Effector memory CD8-positive, alpha-beta T cell (primary cell): ENCODE data around the gene TMEM156.

Experiments
- ATAC-seq: fragments of 150-1000 bp; cut with Tn5 transposase; replicated peaks from 2 replicates; pipeline ENCODE4 v1.10.0; 2021; ENCODE audit warnings: mild to moderate bottlenecking, moderate library complexity
- DNase-seq, 3 experiments: peaks; one replicate each; pipeline ENCODE4 v3.0.0; 2021
- H3K27ac Mint-ChIP-seq, 2 donors: one replicate each; pipeline ENCODE4 v1.8.0; 2022; ENCODE audit warnings: mild to moderate bottlenecking in 2 of 2, mixed read lengths in 2 of 2, moderate library complexity in 2 of 2
- H3K27me3 Mint-ChIP-seq, 2 donors: one replicate each; pipeline ENCODE4 v1.8.0; 2022; ENCODE audit warnings: mixed read lengths in 2 of 2
- H3K36me3 Mint-ChIP-seq: one replicate; pipeline ENCODE4 v1.8.0; 2022; ENCODE audit warnings: mild to moderate bottlenecking, moderate library complexity, mixed read lengths; ENCODE audit not compliant: insufficient read depth
- H3K4me1 Mint-ChIP-seq, 2 donors: one replicate each; pipeline ENCODE4 v1.8.0; 2022; ENCODE audit warnings: low read depth in 2 of 2, mixed read lengths in 2 of 2
- H3K4me3 Mint-ChIP-seq, 2 donors: one replicate each; pipeline ENCODE4 v1.8.0; 2022; ENCODE audit warnings: mild to moderate bottlenecking in 2 of 2, mixed read lengths in 2 of 2, moderate library complexity in 2 of 2
- H3K9me3 Mint-ChIP-seq, 2 donors: one replicate each; pipeline ENCODE4 v1.8.0; 2022; ENCODE audit warnings: mixed read lengths in 2 of 2

The TMEM156 gene

DNA sequence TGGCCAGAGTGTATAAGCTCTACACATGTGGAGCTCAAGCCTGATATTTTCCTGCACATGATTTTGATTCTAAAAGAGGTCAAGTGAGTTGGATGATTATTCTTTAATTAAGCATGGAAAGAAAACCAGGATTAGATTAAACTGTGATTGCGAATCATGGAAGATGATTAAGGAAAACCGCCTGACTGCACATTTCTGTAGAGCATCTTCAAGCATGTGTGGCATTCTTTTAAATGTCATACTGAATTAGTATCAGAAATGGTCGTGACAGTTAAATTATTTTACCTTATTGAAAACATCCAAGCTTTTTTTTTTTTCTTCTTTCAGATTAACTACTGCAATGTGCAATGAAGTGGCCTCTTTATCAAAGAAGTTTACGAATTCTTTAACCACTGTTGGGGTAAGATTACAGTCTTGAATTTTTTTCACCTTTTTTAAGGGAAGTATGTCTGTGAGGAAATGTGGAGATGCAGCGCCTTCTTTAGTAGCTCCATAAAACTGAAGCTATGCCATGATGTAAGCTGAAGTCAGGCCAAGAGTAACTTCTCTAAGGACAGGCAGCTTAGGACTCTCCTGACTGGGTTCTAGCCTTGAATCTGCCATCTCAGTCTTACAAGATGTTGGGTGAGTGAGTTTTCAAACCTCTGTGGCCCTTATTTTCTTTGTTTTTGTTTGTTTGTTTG, 96.7 kb downstream of the TMEM156 start:
- Mint-ChIP-seq H3K4me1 (no peaks in the 10 kb centered on the region), H3K27ac (no peak overlapping the region), H3K36me3 (no peaks in the 10 kb centered on the region), H3K4me3 (no peak overlapping the region), H3K27me3 (peaks cover 0 to 4% of the 10 kb centered on the region in 2 donors), H3K9me3 (no peaks in the 10 kb centered on the region)
- no peak for ATAC-seq
- DNase-seq, result no peak

DNA sequence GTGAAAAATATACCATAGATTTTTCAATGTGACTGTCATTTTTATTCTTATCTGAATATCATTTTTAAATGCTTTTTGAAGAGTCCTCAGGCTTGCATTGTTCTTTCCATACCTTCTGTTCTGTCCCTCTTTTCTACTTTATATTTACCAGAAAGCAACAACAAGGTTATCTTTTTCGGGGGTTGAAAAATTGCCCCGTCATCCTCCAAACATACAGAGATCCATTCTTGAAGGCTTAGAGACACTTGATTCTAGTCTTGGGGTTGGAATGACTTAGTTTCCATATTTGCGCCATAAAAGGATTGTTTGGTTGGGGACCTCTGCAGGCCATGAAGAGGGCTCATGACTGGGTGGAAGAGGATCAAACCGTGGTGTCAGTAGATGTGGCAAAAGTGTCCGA, 101.1 kb downstream of the TMEM156 start:
- Mint-ChIP-seq H3K27me3 (peaks cover 8 to 12% of the 10 kb centered on the region in 2 donors), H3K4me1 (no peaks in the 10 kb centered on the region), H3K36me3 (no peaks in the 10 kb centered on the region), H3K9me3 (no peaks in the 10 kb centered on the region), H3K27ac (no peak overlapping the region), H3K4me3 (no peak overlapping the region)
- DNase-seq, result no peak
- ATAC-seq, result no peak

DNA sequence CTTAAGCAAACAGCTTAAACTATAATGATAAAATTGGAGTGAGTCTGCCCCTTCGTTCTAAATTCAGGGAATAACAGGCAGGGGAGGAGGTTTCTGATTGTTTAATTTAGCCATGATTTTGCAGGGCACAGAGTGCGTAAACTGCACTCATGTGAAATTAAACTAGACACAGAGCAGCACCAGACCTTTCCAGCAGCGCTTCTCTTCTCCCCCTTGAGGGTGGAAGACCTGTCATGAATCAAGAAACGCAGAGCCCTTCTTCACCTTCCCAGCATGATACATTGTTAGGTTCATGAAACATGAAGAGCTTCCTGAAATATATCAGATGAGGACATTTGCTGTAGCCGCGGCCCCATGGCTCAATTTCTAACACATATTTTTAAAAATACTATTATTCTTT, 101.5 kb downstream of the TMEM156 start:
- ATAC-seq, result no peak
- Mint-ChIP-seq H3K4me1 (no peaks in the 10 kb centered on the region), H3K27ac (no peak overlapping the region), H3K27me3 (peaks cover 10 to 12% of the 10 kb centered on the region in 2 donors), H3K4me3 (no peak overlapping the region), H3K9me3 (no peaks in the 10 kb centered on the region), H3K36me3 (no peaks in the 10 kb centered on the region)
- DNase-seq, result no peak

DNA sequence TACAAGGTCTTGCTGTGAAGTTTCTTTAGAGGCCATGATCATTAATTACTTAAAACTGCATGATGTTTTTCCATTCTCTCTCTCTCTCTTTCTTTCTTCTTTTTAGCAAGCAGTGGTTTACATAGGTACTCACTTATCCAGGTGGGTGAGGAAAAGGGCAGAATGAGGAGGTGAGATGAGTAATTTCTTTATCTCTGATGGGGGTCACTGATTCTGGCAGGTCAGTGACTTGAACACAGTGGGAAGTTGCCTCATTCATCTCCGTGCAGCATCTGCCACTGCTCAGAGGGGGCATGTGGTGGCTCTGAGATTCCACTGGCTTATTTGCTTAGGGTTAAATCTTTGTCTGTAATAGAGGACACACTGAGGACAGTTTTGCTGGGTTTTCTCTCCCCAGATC, 102.0 kb downstream of the TMEM156 start:
- Mint-ChIP-seq H3K9me3 (no peaks in the 10 kb centered on the region), H3K4me3 (no peak overlapping the region), H3K4me1 (no peaks in the 10 kb centered on the region), H3K27ac (no peak overlapping the region), H3K36me3 (no peaks in the 10 kb centered on the region), H3K27me3 (peaks cover 10 to 12% of the 10 kb centered on the region in 2 donors)
- DNase-seq (no peak), ATAC-seq (no peak)

DNA sequence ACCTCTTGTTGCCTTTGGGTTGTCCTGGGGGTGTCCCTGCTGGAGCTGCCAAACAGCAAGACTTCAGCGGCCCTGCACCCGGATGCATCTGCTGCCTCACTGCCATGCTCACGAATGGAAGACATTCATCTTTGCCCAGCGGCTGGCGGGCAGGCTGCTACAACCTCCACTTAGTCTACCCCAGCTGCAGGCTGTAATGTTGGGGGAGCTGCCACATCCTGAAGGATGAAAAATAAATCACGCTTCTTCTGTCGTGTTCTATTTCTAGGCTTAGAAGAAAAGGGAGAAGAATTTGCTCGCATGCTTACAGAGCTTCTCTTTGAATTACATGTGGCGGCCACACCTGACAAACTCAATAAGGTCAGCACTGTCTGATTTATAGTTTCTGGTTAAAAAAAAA, 103.2 kb downstream of the TMEM156 start:
- no peaks in the 10 kb centered on the region for H3K9me3 Mint-ChIP-seq
- H3K36me3 Mint-ChIP-seq, result no peaks in the 10 kb centered on the region
- no peak overlapping the region for H3K27ac Mint-ChIP-seq
- no peak for DNase-seq
- ATAC-seq, result no peak
- no peak overlapping the region for H3K4me3 Mint-ChIP-seq
- H3K4me1 Mint-ChIP-seq, result no peaks in the 10 kb centered on the region
- H3K27me3 Mint-ChIP-seq, result peaks cover 10 to 12% of the 10 kb centered on the region in 2 donors

DNA sequence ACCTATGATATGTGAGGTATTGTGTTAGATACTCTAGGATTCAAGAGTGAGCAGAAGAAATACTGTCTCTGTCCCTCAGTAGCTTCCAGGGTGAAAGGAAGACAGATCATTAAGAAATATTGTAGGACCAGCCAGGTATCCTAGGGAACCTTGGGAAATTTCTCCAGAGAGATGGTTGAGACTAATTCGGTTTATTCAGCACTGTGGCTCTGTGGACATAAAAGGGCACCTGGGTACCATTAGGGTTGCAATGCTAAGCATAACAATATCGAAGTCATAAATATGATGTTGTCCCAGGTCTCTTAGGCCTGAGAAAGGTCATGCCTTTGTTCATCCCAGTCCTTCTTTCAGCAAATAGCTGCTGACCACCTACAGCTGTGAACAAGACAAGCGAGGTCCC, 103.6 kb downstream of the TMEM156 start:
- Mint-ChIP-seq H3K27ac (no peak overlapping the region), H3K9me3 (no peaks in the 10 kb centered on the region), H3K36me3 (no peaks in the 10 kb centered on the region), H3K4me3 (no peak overlapping the region), H3K27me3 (peaks cover 10 to 12% of the 10 kb centered on the region in 2 donors), H3K4me1 (no peaks in the 10 kb centered on the region)
- no peak for ATAC-seq
- DNase-seq, result no peak

DNA sequence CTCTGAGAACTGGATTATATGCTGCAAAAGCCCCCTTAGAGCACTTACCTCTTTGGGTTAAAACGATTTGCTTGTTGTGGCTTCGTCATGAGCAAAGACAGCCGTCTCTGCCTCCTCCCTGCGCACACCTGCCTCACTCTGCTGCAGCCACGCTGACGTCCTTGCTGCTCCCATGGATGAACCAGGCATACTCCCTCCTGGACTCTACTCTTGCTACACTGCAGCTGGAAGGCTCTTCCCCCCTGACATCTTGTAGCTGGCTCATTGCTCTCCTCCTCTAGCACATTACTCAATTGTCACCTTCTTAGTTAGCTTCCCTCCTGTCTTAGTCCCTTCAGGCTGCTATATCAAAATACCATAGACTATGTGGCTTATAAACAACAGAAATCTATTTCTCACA, 105.3 kb downstream of the TMEM156 start:
- Mint-ChIP-seq H3K27ac (peak overlapping the region in 1 of 2 donors; percentile 83), H3K4me3 (no peak overlapping the region), H3K27me3 (peaks cover 11 to 16% of the 10 kb centered on the region in 2 donors), H3K36me3 (no peaks in the 10 kb centered on the region), H3K4me1 (no peaks in the 10 kb centered on the region), H3K9me3 (no peaks in the 10 kb centered on the region)
- no peak for ATAC-seq
- no peak for DNase-seq

DNA sequence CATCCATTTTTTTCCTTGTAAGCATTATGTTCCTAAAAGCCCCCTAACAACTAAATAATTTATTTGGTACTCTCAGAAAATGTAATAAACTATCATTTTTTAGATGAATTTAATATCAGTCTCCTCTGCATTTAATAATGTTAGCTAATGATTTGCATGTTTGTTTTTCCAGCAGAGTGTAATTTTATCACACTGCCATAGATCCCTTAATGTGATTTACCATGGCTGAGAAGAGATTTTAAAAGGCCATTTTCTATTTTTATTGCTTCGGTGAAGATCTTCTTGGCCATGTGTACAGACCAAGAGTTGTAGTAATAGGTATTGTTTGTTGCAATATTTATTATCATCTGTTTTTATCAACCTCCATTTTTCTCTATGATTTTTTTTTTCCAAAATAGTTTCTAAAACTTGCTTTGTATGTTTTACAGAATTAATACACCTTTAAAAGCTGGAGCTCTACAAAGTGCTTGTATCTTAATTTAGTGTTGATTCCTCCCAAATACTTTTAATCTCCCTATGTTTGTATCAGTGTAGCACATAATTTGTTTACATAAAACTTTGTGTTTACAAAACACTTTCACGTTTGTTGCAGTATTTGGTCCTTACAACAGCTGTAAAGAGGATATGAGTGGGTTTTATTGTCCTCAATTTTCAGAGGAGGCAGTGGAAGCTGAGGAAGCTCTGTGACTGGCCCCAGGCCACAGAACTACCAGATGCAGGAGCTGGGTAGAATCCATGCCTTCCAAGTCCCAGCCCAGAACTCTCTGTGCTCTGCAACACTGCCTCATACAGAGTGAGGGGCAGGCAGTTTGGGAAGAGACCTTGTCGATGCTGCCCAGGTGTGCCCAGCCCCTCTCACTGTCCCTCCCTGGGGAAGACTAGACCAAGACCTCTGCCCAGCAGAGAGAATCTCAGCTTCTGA, 106.5 kb downstream of the TMEM156 start:
- no peak for DNase-seq
- Mint-ChIP-seq H3K9me3 (no peaks in the 10 kb centered on the region), H3K4me1 (no peaks in the 10 kb centered on the region), H3K4me3 (no peak overlapping the region), H3K27ac (peak overlapping the region in 1 of 2 donors; percentile 83), H3K36me3 (no peaks in the 10 kb centered on the region), H3K27me3 (peaks cover 19% of the 10 kb centered on the region in 2 donors)
- ATAC-seq, result no peak

DNA sequence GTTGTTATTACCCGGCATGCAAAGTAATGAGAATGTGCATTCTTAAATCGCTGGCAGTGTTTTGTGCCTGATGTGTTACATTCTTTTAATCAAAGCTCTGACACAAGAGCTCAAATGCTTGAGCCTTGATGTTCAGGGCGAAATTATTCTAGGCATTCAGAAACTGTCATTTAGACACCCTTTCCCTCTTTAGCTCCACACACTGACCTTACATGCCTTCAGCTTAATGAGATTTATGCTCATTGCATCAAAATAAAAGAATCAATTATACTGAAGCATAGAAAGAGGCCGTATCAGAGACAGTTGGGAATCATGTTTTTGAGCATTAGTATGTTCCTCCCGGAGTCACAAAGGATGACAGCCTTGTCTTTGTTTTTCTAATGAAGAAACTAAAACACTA, 107.9 kb downstream of the TMEM156 start:
- Mint-ChIP-seq H3K4me3 (no peak overlapping the region), H3K9me3 (no peaks in the 10 kb centered on the region), H3K27ac (no peak overlapping the region), H3K36me3 (no peaks in the 10 kb centered on the region), H3K4me1 (no peaks in the 10 kb centered on the region), H3K27me3 (peaks cover 19 to 24% of the 10 kb centered on the region in 2 donors)
- no peak for DNase-seq
- no peak for ATAC-seq

DNA sequence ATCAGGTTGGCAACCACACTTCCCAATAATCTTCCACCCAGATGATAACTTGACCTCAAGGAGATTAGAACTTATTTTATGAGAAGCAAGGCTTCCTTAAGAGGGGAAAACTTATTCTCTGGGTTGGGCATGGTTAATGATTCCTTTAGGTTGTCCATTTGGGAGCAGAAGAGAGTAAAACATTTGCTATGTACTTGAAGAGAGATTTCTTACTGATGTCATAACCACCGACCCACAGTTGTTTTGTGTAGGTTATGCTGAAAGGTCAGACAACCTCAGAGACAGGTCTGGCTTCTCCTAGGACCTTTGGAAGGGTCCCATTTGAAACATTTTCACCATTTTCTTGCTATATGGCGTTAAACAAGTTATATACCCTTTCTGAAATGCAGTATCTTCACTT, 108.5 kb downstream of the TMEM156 start:
- H3K36me3 Mint-ChIP-seq, result no peaks in the 10 kb centered on the region
- peaks cover 19 to 24% of the 10 kb centered on the region in 2 donors for H3K27me3 Mint-ChIP-seq
- H3K4me3 Mint-ChIP-seq, result no peak overlapping the region
- no peaks in the 10 kb centered on the region for H3K9me3 Mint-ChIP-seq
- ATAC-seq (no peak), DNase-seq (no peak)
- no peaks in the 10 kb centered on the region for H3K4me1 Mint-ChIP-seq
- H3K27ac Mint-ChIP-seq, result no peak overlapping the region

DNA sequence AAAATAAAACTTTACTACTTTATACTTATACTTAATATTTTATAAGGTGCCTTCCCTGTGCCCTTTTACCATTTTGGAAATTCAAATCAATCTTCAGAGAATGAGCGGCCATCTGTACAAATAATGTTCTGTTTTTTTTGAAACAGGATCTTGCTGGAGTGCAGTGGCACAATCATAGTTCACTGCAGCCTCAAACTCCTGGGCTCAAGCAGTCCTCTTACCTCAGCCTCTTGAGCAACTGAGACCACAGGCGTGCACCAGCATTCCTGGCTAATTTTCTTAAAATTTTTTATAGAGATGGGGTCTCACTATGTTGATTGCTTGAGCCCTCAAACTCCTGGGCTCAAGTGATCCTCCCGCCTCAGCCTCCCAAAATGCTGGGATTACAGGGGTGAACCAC, 111.1 kb downstream of the TMEM156 start:
- no peak overlapping the region for H3K27ac Mint-ChIP-seq
- H3K4me1 Mint-ChIP-seq, result no peaks in the 10 kb centered on the region
- H3K9me3 Mint-ChIP-seq, result no peaks in the 10 kb centered on the region
- no peak overlapping the region for H3K4me3 Mint-ChIP-seq
- ATAC-seq (no peak), DNase-seq (no peak)
- no peaks in the 10 kb centered on the region for H3K36me3 Mint-ChIP-seq
- H3K27me3 Mint-ChIP-seq, result peaks cover 11 to 16% of the 10 kb centered on the region in 2 donors

DNA sequence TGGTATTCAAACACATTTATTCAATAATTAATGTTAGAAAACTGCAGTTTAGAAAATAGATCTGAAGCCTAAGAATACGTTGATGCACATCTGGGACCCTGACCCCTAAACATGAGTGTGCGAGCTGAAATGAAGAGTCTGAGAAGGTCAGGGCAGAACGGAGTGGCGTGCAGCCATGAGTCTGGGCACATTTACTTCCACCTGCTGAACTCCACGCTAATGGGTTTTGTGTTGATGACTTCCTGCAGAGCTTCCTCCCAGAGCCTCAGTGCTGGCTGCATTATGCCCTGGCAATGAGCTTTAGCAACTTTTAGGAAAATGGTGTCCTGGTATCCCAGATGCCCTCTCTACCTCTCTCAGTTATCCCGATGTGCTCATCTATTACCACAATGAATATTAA, 111.5 kb downstream of the TMEM156 start:
- no peak for ATAC-seq
- Mint-ChIP-seq H3K27me3 (peaks cover 9 to 16% of the 10 kb centered on the region in 2 donors), H3K9me3 (no peaks in the 10 kb centered on the region), H3K27ac (no peak overlapping the region), H3K4me1 (no peaks in the 10 kb centered on the region), H3K4me3 (no peak overlapping the region), H3K36me3 (no peaks in the 10 kb centered on the region)
- DNase-seq, result no peak

DNA sequence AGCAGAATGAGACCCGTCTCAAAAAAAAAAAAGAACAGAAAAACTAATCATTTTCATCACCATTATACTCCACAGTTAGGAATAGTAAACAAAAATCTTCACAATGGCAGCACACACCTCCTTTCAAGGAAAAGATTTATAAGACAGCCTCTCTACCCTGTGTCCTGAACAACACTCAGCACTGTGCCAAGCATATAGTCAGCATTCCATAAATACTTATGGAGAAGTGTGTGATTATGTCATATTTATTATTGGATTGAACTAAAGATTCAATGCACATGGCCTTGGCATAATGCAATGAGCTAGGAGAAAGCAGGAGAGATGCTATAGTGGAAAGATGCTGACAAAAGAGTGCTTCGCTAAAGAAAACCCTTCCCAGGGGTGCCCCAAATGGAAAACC, 112.0 kb downstream of the TMEM156 start:
- Mint-ChIP-seq H3K27me3 (peaks cover 9 to 16% of the 10 kb centered on the region in 2 donors), H3K4me3 (no peak overlapping the region), H3K9me3 (no peaks in the 10 kb centered on the region), H3K4me1 (peaks cover 1 to 3% of the 10 kb centered on the region in 2 donors), H3K27ac (no peak overlapping the region), H3K36me3 (no peaks in the 10 kb centered on the region)
- ATAC-seq (no peak), DNase-seq (no peak)

DNA sequence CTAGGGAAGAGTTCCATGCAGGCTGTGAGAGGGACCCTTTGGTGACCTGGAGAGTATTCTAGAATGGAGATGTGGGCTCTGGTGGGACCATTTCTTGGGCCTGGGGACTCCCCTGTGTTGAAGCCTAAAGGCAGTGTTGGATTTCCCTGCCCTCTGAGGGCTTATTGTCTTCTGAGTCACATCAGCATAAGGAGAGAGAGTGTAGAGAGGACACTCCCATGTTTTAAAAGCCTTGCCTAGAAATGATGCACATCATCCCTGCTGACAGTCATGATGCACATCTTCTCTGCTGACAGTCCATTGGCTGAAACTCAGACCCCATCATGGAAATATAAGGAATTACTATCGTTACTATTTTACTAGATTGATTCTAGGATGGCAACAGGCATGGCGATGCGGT, 112.7 kb downstream of the TMEM156 start:
- H3K27ac Mint-ChIP-seq, result no peak overlapping the region
- no peaks in the 10 kb centered on the region for H3K36me3 Mint-ChIP-seq
- peaks cover 9 to 16% of the 10 kb centered on the region in 2 donors for H3K27me3 Mint-ChIP-seq
- H3K4me1 Mint-ChIP-seq, result peaks cover 4% of the 10 kb centered on the region in 2 donors
- DNase-seq, result no peak
- ATAC-seq, result no peak
- no peaks in the 10 kb centered on the region for H3K9me3 Mint-ChIP-seq
- no peak overlapping the region for H3K4me3 Mint-ChIP-seq
